GM12878 (cell line): ENCODE results near the gene USP21. TPM values are rescaled to one million over a fixed set of nuclear protein-coding genes. Genes with fewer than 3 reads are reported as not detected.

Experiments
- ATAC-seq: fragments of 200-7000 bp; cut with Tn5 transposase; 3 replicates; pipeline ENCODE4 v1.9.1; 2020; ENCODE audit warnings: mild to moderate bottlenecking, moderate library complexity
- BruUV-seq: library from RNA; stranded (reverse); fragments of 400-500 nt; replicated peaks from 2 replicates; lab custom pipeline; 2021; lab: Mats Ljungman, UMichigan
- CTCF ChIA-PET: fragments of 300-600 bp; sonication (Branson Sonifier 250); formaldehyde crosslinking; extraction: SDS; loops from one replicate; lab custom pipeline; 2021; ENCODE audit warnings: inconsistent platforms; lab: Yijun Ruan, JAX
- POLR2A ChIA-PET: fragments of 350-600 bp; formaldehyde crosslinking; extraction: SDS; loops from one replicate; lab custom pipeline; 2021; ENCODE audit warnings: inconsistent platforms; lab: Charles Lee
- RAD21 ChIA-PET: fragments of 300-600 bp; sonication (Branson Sonifier 250); formaldehyde crosslinking; loops from one replicate; lab custom pipeline; 2023; ENCODE audit warnings: antibody characterized with exemption; ENCODE audit not compliant: unreplicated experiment; lab: Charles Lee
- SMC1A ChIA-PET: fragments of 300-600 bp; sonication (Branson Sonifier 250); formaldehyde crosslinking; loops from one replicate; lab custom pipeline; 2023; ENCODE audit not compliant: unreplicated experiment, uncharacterized antibody; lab: Charles Lee
- DNase-seq: peaks from one replicate; pipeline ENCODE4 v3.0.0-alpha.2; 2011; ENCODE audit warnings: low read depth, low spot score
- FAIRE-seq: peaks from 3 replicates; lab custom pipeline; 2011; peaks lifted over from hg19 to GRCh38; lab: Jason Lieb, UNC
- H2AFZ ChIP-seq: 2 replicates; pipeline ENCODE4 v1.6.0; 2011; ENCODE audit warnings: low read depth, low read length, control low read depth; ENCODE audit not compliant: control insufficient read depth
- H3K27ac ChIP-seq: 2 replicates; pipeline ENCODE4 v1.5.1; 2011; ENCODE audit warnings: control low read depth; ENCODE audit not compliant: control insufficient read depth, insufficient read depth
- H3K27me3 ChIP-seq, 2 experiments: replicated peaks in 1 of 2; 2 replicates each; pipeline versions ENCODE4 v1.6.0 to v1.6.1; 2011; ENCODE audit warnings: low read length in 1 of 2; ENCODE audit not compliant: control insufficient read depth in 2 of 2, insufficient read depth in 2 of 2
- H3K36me3 ChIP-seq, 2 experiments: 2 replicates each; pipeline ENCODE4 v1.5.1; 2011; ENCODE audit warnings: low read length in 1 of 2; ENCODE audit not compliant: control insufficient read depth in 2 of 2, insufficient read depth in 2 of 2
- H3K4me1 ChIP-seq: 2 replicates; pipeline ENCODE4 v1.6.1; 2011; ENCODE audit warnings: mild to moderate bottlenecking, low read length, moderate library complexity, mixed read lengths; ENCODE audit not compliant: control insufficient read depth, insufficient read depth
- H3K4me2 ChIP-seq: 2 replicates; pipeline ENCODE4 v1.6.0; 2011; ENCODE audit warnings: control low read depth; ENCODE audit not compliant: control insufficient read depth, insufficient read depth
- H3K4me3 ChIP-seq: fragments of 200-600 bp; sonication (generic); 2 replicates; pipeline ENCODE4 v1.5.1; 2016
- H3K79me2 ChIP-seq: 2 replicates; pipeline ENCODE4 v1.6.0; 2011; ENCODE audit warnings: low read length; ENCODE audit not compliant: control insufficient read depth, insufficient read depth
- H3K9ac ChIP-seq: 2 replicates; pipeline ENCODE4 v1.8.0; 2011; ENCODE audit warnings: low read length, control low read depth, mixed read lengths; ENCODE audit not compliant: control insufficient read depth, insufficient read depth
- H3K9me3 ChIP-seq: replicated peaks from 3 replicates; pipeline ENCODE4 v1.5.1; 2011; ENCODE audit warnings: mild to moderate bottlenecking, low read length; ENCODE audit not compliant: control insufficient read depth, insufficient read depth
- H4K20me1 ChIP-seq: 2 replicates; pipeline ENCODE4 v1.6.0; 2011; ENCODE audit not compliant: control insufficient read depth, insufficient read depth
- BCL11A ChIP-seq: IDR thresholded peaks from 2 replicates; pipeline ENCODE4 v1.6.1; 2011; ENCODE audit warnings: low read depth, low read length
- CBFB ChIP-seq: IDR thresholded peaks from 2 replicates; pipeline ENCODE4 v1.6.1; 2016; ENCODE audit warnings: antibody characterized with exemption, low read depth
- EED ChIP-seq: sonication (generic); IDR thresholded peaks from 2 replicates; pipeline ENCODE4 v1.6.1; 2016; ENCODE audit warnings: antibody characterized with exemption, low read depth
- HDGF ChIP-seq: fragments of 450-650 bp; IDR thresholded peaks from 2 replicates; pipeline ENCODE4 v1.6.1; 2016; ENCODE audit warnings: antibody characterized with exemption
- PAX5 ChIP-seq: IDR thresholded peaks from 2 replicates; pipeline ENCODE4 v1.6.1; 2011; ENCODE audit warnings: low read depth, low read length, borderline replicate concordance
- RUNX3 ChIP-seq: IDR thresholded peaks from 2 replicates; pipeline ENCODE4 v1.6.1; 2012; ENCODE audit warnings: low read length, inconsistent platforms
- TCF12 ChIP-seq: IDR thresholded peaks from 2 replicates; pipeline ENCODE4 v1.6.1; 2011; ENCODE audit warnings: low read depth, mild to moderate bottlenecking, low read length
- TCF3 ChIP-seq: IDR thresholded peaks from 2 replicates; pipeline ENCODE4 v1.6.1; 2012; ENCODE audit warnings: low read depth, mild to moderate bottlenecking, low read length, borderline replicate concordance; ENCODE audit not compliant: insufficient read depth
- ZNF207 ChIP-seq: fragments of 450-650 bp; IDR thresholded peaks from 2 replicates; pipeline ENCODE4 v1.6.1; 2014; ENCODE audit warnings: antibody characterized with exemption, mild to moderate bottlenecking, borderline replicate concordance
- WGBS: methylation state at CpG from one replicate; pipeline ENCODE4 v1.1.6; 2016; ENCODE audit warnings: low lambda C conversion rate; ENCODE audit not compliant: insufficient replicate concordance, insufficient coverage; ENCODE audit errors: missing lambda C conversion rate; 5-methylcytosine and 5-hydroxymethylcytosine counted together
- in situ Hi-C: fragments of 300-500 bp; cut with MboI; formaldehyde crosslinking; loops from 9 replicates; pipeline ENCODE4 v1.14.3; 2018; ENCODE audit warnings: mixed read lengths
- intact Hi-C: fragments of 100-400 bp; cut with micrococcal nuclease; formaldehyde crosslinking; loops from one replicate; pipeline ENCODE4 v1.14.2; 2022; ENCODE audit not compliant: unreplicated experiment
- polyA plus RNA-seq, 11 experiments: library from polyadenylated mRNA; depleted of rRNA in 4 of 11; unstranded in 6 of 11; stranded (reverse) in 5 of 11; fragments of >200 nt; fragmentation: Nextera tagmentation in 4 of 11; fragmentation: Illumina TruSeq in 1 of 11; extraction: Ambion mirVana in 4 of 11; extraction: Trizol in 1 of 11; gene quantifications; 1 replicate in 1 of 11; 2 replicates in 10 of 11; pipeline versions ENCODE4 v1.2.1 to v1.2.3, GENCODE V29; 2011 to 2016; ENCODE audit warnings: inconsistent platforms in 2 of 11, missing spikeins in 2 of 11, low read depth in 1 of 11
- total RNA-seq, 4 experiments: library from RNA; depleted of rRNA in 3 of 4; stranded (reverse); fragments of >200 nt in 3 of 4; fragmentation: Illumina TruSeq in 1 of 4; extraction: Trizol in 1 of 4; gene quantifications; 2 replicates each; pipeline versions ENCODE4 v1.2.1 to v1.2.3, GENCODE V29; 2013 to 2021
- TF ChIP-seq, protein P1 (sequence below): fragments of 450-650 bp; IDR thresholded peaks from 2 replicates; pipeline ENCODE4 v1.6.1; 2016; ENCODE audit warnings: mild to moderate bottlenecking
- TF ChIP-seq, protein P2 (sequence below): fragments of 450-650 bp; IDR thresholded peaks from 2 replicates; pipeline ENCODE4 v1.6.1; 2016; ENCODE audit warnings: mild to moderate bottlenecking, moderate library complexity, borderline replicate concordance

USP21 gene
- total and polyA plus RNA-seq, 10 of the 15 experiments (the other 5 are each of a cell fraction or from before 2014, with no cell fraction given), result 3.2 to 28.6 (median 16.6) TPM

DNA sequence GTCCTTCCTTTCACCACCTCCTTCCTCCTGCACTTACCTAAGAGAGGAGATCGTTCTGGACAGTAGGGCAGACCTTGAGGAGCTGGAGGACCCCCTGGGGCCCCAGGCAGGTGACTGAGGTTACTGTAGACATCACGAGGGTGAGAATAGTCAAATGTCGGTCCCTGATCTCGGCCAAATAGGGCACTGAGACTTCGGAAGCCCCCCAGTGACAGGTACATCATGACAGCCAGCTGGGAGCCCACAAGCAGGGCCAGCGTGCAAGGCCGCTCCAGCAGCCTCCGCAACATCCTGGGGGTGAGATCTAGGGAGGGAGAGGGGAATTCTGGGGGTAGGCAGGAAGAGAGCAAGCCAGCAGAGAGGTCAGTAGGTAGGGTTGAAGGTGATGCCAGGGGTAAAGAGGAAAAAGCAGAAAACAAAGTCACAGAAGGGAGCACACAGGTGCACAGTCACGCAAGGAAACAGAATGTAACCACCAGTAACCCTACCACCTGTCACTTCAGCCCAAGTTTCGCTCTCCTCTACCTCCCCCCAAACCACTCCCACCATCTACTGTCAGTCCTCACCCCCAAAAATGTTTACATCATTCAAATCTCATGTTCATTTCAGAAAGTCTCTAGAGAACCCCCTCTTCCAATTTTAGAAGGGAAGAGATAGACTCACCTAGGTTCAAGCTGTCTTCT is 16.6 kb downstream of the USP21 start:
- H3K4me3 ChIP-seq, result peak overlapping the region; percentile 90
- peak overlapping the region; percentile 87 for H3K27ac ChIP-seq
- no TSS peak for BruUV-seq
- H3K9ac ChIP-seq, result peak overlapping the region; percentile 69
- ATAC-seq (peak; percentile 40), DNase-seq (no peak), FAIRE-seq (peak; percentile 59)
- H3K27me3 ChIP-seq, result no peaks in the 10 kb centered on the region
- CTCF ChIA-PET, result interaction anchor here (1.0 to 3.7 kb wide), 5 partner anchors 10 to 207 kb away, joined by 3 to 44 read pairs (median 8); partner anchors contain the start of genes PPOX and TOMM40L
- in situ Hi-C loops, result no loop called here
- POLR2A ChIA-PET, result interaction anchor here (1.0 to 1.9 kb wide), 4 partner anchors 10 to 27 kb away, joined by 3 to 14 read pairs (median 8); partner anchors contain the start of genes NDUFS2 and PPOX
- 72% methylated on average over 10 of the region's 10 CpGs for WGBS
- RAD21 ChIA-PET, result interaction anchor here (0.8 to 2.9 kb wide), 3 partner anchors 10 to 50 kb away, joined by 3 to 21 read pairs (median 10); partner anchors contain the start of genes NDUFS2, PPOX and TOMM40L
- peak overlapping the region; percentile 87 for H3K4me2 ChIP-seq
- peaks cover 23% of the 10 kb centered on the region for H3K79me2 ChIP-seq
- no peak overlapping the region for H2AFZ ChIP-seq
- H3K4me1 ChIP-seq, result peaks cover 23% of the 10 kb centered on the region
- intact Hi-C loops, result no loop called here
- TF ChIP-seq TCF3, result peak; percentile 73; the same call in 1 of the 2 replicates
- TF ChIP-seq RUNX3, result peak; percentile 57; the same call in 1 of the 2 replicates
- no peak for TF ChIP-seq CBFB
- TF ChIP-seq ZNF207, result no peak
- TF ChIP-seq, protein P1, sequence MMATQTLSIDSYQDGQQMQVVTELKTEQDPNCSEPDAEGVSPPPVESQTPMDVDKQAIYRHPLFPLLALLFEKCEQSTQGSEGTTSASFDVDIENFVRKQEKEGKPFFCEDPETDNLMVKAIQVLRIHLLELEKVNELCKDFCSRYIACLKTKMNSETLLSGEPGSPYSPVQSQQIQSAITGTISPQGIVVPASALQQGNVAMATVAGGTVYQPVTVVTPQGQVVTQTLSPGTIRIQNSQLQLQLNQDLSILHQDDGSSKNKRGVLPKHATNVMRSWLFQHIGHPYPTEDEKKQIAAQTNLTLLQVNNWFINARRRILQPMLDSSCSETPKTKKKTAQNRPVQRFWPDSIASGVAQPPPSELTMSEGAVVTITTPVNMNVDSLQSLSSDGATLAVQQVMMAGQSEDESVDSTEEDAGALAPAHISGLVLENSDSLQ, result peak; percentile 38
- TF ChIP-seq TCF12, result peak; percentile 77
- TF ChIP-seq EED, result peak; percentile 36; the same call in 1 of the 2 replicates
- TF ChIP-seq PAX5, result 0 out of 2 replicates have a peak, but pooled peaks have one; percentile 22
- 0 out of 2 replicates have a peak, but pooled peaks have one; percentile 28 for TF ChIP-seq HDGF
- TF ChIP-seq, protein P2, sequence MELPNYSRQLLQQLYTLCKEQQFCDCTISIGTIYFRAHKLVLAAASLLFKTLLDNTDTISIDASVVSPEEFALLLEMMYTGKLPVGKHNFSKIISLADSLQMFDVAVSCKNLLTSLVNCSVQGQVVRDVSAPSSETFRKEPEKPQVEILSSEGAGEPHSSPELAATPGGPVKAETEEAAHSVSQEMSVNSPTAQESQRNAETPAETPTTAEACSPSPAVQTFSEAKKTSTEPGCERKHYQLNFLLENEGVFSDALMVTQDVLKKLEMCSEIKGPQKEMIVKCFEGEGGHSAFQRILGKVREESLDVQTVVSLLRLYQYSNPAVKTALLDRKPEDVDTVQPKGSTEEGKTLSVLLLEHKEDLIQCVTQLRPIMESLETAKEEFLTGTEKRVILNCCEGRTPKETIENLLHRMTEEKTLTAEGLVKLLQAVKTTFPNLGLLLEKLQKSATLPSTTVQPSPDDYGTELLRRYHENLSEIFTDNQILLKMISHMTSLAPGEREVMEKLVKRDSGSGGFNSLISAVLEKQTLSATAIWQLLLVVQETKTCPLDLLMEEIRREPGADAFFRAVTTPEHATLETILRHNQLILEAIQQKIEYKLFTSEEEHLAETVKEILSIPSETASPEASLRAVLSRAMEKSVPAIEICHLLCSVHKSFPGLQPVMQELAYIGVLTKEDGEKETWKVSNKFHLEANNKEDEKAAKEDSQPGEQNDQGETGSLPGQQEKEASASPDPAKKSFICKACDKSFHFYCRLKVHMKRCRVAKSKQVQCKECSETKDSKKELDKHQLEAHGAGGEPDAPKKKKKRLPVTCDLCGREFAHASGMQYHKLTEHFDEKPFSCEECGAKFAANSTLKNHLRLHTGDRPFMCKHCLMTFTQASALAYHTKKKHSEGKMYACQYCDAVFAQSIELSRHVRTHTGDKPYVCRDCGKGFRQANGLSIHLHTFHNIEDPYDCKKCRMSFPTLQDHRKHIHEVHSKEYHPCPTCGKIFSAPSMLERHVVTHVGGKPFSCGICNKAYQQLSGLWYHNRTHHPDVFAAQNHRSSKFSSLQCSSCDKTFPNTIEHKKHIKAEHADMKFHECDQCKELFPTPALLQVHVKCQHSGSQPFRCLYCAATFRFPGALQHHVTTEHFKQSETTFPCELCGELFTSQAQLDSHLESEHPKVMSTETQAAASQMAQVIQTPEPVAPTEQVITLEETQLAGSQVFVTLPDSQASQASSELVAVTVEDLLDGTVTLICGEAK, result no peak
- TF ChIP-seq BCL11A, result 0 out of 2 replicates have a peak, but pooled peaks have one; percentile 6
- H3K9me3 ChIP-seq, result no peaks in the 10 kb centered on the region
- peaks cover 12 to 30% of the 10 kb centered on the region in 2 experiments for H3K36me3 ChIP-seq
- SMC1A ChIA-PET, result interaction anchor here (1.1 to 1.9 kb wide), 4 partner anchors 10 to 209 kb away, joined by 3 to 10 read pairs (median 4); partner anchors contain the start of gene PPOX
- H4K20me1 ChIP-seq, result no peaks in the 10 kb centered on the region
